CD4-positive, alpha-beta memory T cell (primary cell): ENCODE data around the gene MANF. TPM values are rescaled to one million over a fixed set of nuclear protein-coding genes. Genes with fewer than 3 reads are reported as not detected.
"Not testable (repeated sequence)": the region's sequence is repeated elsewhere in the genome, so short reads cannot be mapped to it uniquely, and the experiment has no call there.

Experiments
- CTCF ChIA-PET: fragments of 350-600 bp; sonication (Branson Sonifier 250); formaldehyde crosslinking; loops from one replicate; lab custom pipeline; 2021; ENCODE audit warnings: inconsistent platforms; ENCODE audit not compliant: partially characterized antibody; lab: Charles Lee
- POLR2A ChIA-PET: fragments of 350-600 bp; sonication (Branson Sonifier 250); formaldehyde crosslinking; loops from one replicate; lab custom pipeline; 2021; ENCODE audit not compliant: partially characterized antibody; lab: Charles Lee
- DNase-seq, 5 donors: peaks; one replicate each; pipeline versions ENCODE4 v3.0.0 to v3.0.0-alpha.2; 2020 to 2022; ENCODE audit warnings: mixed read lengths in 1 of 5
- H3K27ac ChIP-seq: one replicate; pipeline ENCODE4 v1.7.0; 2013; ENCODE audit warnings: low read depth, low read length
- H3K27me3 ChIP-seq: 2 replicates; pipeline ENCODE4 v1.7.0; 2013; ENCODE audit warnings: mild to moderate bottlenecking, low read length, moderate library complexity; ENCODE audit not compliant: insufficient read depth
- H3K36me3 ChIP-seq: 2 replicates; pipeline ENCODE4 v1.7.0; 2013; ENCODE audit warnings: mild to moderate bottlenecking, low read length, moderate library complexity; ENCODE audit not compliant: insufficient read depth
- H3K4me1 ChIP-seq: 2 replicates; pipeline ENCODE4 v1.7.0; 2013; ENCODE audit warnings: mild to moderate bottlenecking, low read length, moderate library complexity; ENCODE audit not compliant: insufficient read depth
- H3K4me3 ChIP-seq, 2 donors: one replicate each; pipeline ENCODE4 v1.7.0; 2013; ENCODE audit warnings: low read length in 2 of 2, mild to moderate bottlenecking in 1 of 2
- H3K9me3 ChIP-seq, 2 donors: one replicate each; pipeline ENCODE4 v1.7.0; 2013; ENCODE audit warnings: low read length in 2 of 2, control low read depth in 1 of 2; ENCODE audit not compliant: control insufficient read depth in 1 of 2
- H3K27ac Mint-ChIP-seq, 7 donors: one replicate each; pipeline ENCODE4 v1.8.0; 2020 to 2021; ENCODE audit warnings: mixed read lengths in 7 of 7, mild to moderate bottlenecking in 6 of 7, inconsistent platforms in 3 of 7, moderate library complexity in 3 of 7
- H3K27me3 Mint-ChIP-seq, 2 donors: one replicate each; pipeline ENCODE4 v1.8.0; 2020 to 2021; ENCODE audit warnings: mixed read lengths in 2 of 2
- H3K36me3 Mint-ChIP-seq, 2 donors: one replicate each; pipeline ENCODE4 v1.8.0; 2020 to 2021; ENCODE audit warnings: mixed read lengths in 2 of 2, inconsistent platforms in 1 of 2, mild to moderate bottlenecking in 1 of 2
- H3K4me1 Mint-ChIP-seq, 4 donors: one replicate each; pipeline ENCODE4 v1.8.0; 2020 to 2021; ENCODE audit warnings: mixed read lengths in 4 of 4, mild to moderate bottlenecking in 1 of 4
- H3K4me3 Mint-ChIP-seq, 8 donors: one replicate each; pipeline ENCODE4 v1.8.0; 2020 to 2021; ENCODE audit warnings: mixed read lengths in 8 of 8, mild to moderate bottlenecking in 7 of 8, moderate library complexity in 6 of 8, inconsistent platforms in 3 of 8
- H3K9me3 Mint-ChIP-seq, 8 donors: one replicate each; pipeline ENCODE4 v1.8.0; 2020 to 2021; ENCODE audit warnings: mixed read lengths in 8 of 8, mild to moderate bottlenecking in 5 of 8, inconsistent platforms in 3 of 8, moderate library complexity in 1 of 8
- intact Hi-C: fragments of 100-400 bp; cut with micrococcal nuclease; formaldehyde crosslinking; loops from one replicate; pipeline ENCODE4 v1.15.1; 2023
- polyA plus RNA-seq, 2 donors: library from polyadenylated mRNA; unstranded; fragments of 300-500 nt; fragmentation: Illumina TruSeq; gene quantifications; one replicate each; pipeline ENCODE4 v1.2.3, GENCODE V29; 2021
- total RNA-seq, 2 experiments: library from RNA; stranded (reverse); gene quantifications; one replicate each; pipeline ENCODE4 v1.2.3, GENCODE V29; 2021

The MANF gene
- total and polyA plus RNA-seq, 4 experiments from 2014 or later: 39.0 to 79.0 (median 69.4) TPM

DNA sequence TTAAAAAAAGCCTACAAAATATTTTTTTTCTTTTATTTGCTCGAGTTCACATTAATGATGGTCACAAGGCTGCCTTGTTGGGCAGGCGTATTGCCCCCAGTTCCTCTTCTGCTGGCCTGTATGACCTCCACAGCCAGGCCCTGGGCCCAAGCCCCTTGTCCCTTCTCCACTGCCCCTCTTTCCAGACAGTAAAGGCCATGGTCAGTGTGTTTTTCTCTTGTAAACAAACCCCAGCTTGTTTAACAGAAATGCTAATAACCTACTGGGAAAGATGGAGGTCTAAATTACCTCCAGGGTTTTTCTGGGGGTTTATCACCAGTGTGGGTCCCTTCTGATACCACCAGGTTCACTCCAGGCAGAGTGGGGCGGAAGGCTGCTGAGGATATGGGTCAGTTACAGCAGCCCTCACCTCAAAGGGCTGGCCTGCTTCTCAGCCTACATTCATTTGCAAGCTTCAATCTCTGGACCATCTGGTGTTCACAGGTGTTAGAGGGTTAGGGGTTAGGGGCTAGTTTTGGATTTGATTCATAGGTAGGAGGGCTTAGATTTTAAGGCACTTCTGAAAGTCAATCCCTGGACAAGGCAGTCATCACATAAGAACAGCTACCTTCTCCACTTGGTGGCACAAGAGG lies 2.0 kb upstream of the MANF start:
- Histone ChIP-seq H3K4me1 (peaks cover 31% of the 10 kb centered on the region), H3K27me3 (no peaks in the 10 kb centered on the region), H3K27ac (peak overlapping the region; percentile 92), H3K36me3 (peaks cover 4% of the 10 kb centered on the region), H3K4me3 (no peak overlapping the region), H3K9me3 (no peaks in the 10 kb centered on the region)
- H3K27ac Mint-ChIP-seq: peak overlapping the region; percentile 75 to 100 (median 87)
- CTCF ChIA-PET: interaction anchor here (0.8 to 1.0 kb wide), 3 partner anchors 119 to 411 kb away, joined by 3 read pairs; no protein-coding TSS in a partner anchor
- DNase-seq: no peak
- POLR2A ChIA-PET: interaction anchor here (0.8 to 3.3 kb wide), 2 partner anchors 117 to 813 kb away, joined by 3 to 34 read pairs; partner anchors contain the start of genes DCAF1 and HEMK1
- H3K9me3 Mint-ChIP-seq: no peaks in the 10 kb centered on the region
- peak overlapping the region in 7 of 8 donors; percentile 31 to 99 (median 99) for H3K4me3 Mint-ChIP-seq
- intact Hi-C loops: no loop called here
- peaks cover 5 to 29% of the 10 kb centered on the region in 2 donors for H3K36me3 Mint-ChIP-seq
- no peaks in the 10 kb centered on the region for H3K27me3 Mint-ChIP-seq
- peaks cover 22 to 51% (median 34%) of the 10 kb centered on the region in 4 donors for H3K4me1 Mint-ChIP-seq

DNA sequence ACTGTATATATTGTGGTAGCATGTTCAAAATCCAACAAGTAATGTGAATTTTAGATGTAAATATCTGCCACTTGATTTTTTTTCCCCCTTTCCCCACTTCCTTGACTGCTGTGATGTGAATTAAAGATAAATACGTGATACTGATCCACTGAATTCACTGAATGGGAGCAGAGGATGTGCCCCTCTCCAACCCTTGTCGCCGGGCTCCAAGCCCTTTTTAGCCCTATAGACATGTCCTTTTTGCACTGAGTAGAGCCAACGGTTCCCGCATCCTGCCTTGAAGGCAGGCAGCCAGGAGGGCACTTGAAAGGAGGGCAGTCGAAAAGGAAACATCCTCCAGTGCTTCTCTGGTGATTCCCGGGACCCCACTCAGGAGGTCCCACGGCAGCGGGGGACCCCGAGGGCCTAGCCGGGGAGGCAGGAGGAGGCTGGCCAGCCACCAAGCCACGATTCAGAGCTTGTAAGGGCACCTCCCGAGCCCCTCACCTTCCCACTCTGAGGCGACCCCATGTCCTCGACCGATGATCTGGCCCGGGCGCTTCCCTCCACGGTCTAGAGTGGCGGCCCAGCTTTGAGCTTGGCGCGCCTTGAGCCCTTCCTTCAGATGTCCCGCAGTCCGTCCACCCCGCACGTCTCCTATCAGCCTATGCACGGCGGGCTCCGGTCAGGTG lies 901 bp upstream of the MANF start:
- Mint-ChIP-seq H3K4me3 (peak overlapping the region; percentile 98 to 99 (median 99)), H3K4me1 (peaks cover 22 to 56% (median 38%) of the 10 kb centered on the region in 4 donors), H3K27me3 (no peaks in the 10 kb centered on the region), H3K27ac (peak overlapping the region; percentile 98 to 100 (median 99)), H3K9me3 (no peaks in the 10 kb centered on the region), H3K36me3 (peaks cover 9 to 37% of the 10 kb centered on the region in 2 donors)
- Histone ChIP-seq H3K4me1 (peaks cover 32% of the 10 kb centered on the region), H3K36me3 (peaks cover 4% of the 10 kb centered on the region), H3K9me3 (no peaks in the 10 kb centered on the region), H3K27ac (peak overlapping the region; percentile 92), H3K27me3 (no peaks in the 10 kb centered on the region), H3K4me3 (peak overlapping the region; percentile 55 to 93)
- ChIA-PET POLR2A (interaction anchor here (0.9 to 4.9 kb wide), 15 partner anchors 10 to 1043 kb away, joined by 3 to 34 read pairs (median 13); partner anchors contain the start of genes C3orf18, CISH, DCAF1 and HEMK1), CTCF (interaction anchor here (0.9 to 1.7 kb wide), 5 partner anchors 12 to 768 kb away, joined by 3 to 4 read pairs (median 3); partner anchors contain the start of gene MAPKAPK3)
- DNase-seq: peak in 1 of 5 donors; percentile 18
- intact Hi-C loops: loop anchor here (1.0 to 2.0 kb wide), 2 partner anchors 359 to 815 kb away; partner anchors contain the start of gene HEMK1

DNA sequence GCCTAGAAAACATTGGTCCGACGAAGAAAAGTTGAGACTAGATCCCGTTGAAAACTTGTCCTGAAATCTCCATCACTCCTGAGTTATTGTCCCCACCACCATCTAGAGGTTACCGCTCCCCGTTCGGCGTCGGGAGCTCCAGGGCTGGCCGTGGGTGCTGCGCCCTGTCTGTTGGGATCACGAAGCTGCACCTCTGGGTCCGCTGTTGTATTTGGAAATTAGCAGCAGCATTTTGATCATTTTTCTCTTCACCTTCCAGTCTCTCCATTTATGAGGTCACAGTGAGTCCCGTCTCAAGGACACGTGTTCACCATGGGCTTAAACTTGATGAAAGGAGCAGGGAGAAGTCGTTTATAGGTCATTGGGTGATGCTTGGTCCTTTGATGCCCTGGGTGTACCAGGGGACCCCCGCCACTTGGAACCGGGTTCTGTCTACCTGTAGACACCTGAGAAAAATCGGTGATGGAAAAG lies 565 bp downstream of the MANF start:
- Histone ChIP-seq H3K27me3 (no peaks in the 10 kb centered on the region), H3K36me3 (peaks cover 4% of the 10 kb centered on the region), H3K9me3 (no peaks in the 10 kb centered on the region), H3K4me1 (peaks cover 46% of the 10 kb centered on the region), H3K27ac (peak overlapping the region; percentile 92), H3K4me3 (peak overlapping the region; percentile 61 to 93)
- intact Hi-C loops: loop anchor here (1.0 to 5.0 kb wide), 5 partner anchors 115 to 769 kb away; partner anchors contain the start of genes DCAF1 and TEX264
- CTCF ChIA-PET: interaction anchor here (1.0 to 1.7 kb wide), 7 partner anchors 9 to 769 kb away, joined by 3 to 5 read pairs (median 4); no protein-coding TSS in a partner anchor
- Mint-ChIP-seq H3K27me3 (no peaks in the 10 kb centered on the region), H3K27ac (peak overlapping the region; percentile 93 to 100 (median 98)), H3K36me3 (peaks cover 12 to 43% of the 10 kb centered on the region in 2 donors), H3K4me3 (peak overlapping the region; percentile 95 to 99 (median 98)), H3K9me3 (no peaks in the 10 kb centered on the region), H3K4me1 (peaks cover 28 to 68% (median 47%) of the 10 kb centered on the region in 4 donors)
- peak in 2 of 5 donors; percentile 21 to 29 for DNase-seq
- POLR2A ChIA-PET: interaction anchor here (0.7 to 4.9 kb wide), 20 partner anchors 9 to 1045 kb away, joined by 3 to 34 read pairs (median 6); partner anchors contain the start of genes C3orf18, CISH, DCAF1 and HEMK1

DNA sequence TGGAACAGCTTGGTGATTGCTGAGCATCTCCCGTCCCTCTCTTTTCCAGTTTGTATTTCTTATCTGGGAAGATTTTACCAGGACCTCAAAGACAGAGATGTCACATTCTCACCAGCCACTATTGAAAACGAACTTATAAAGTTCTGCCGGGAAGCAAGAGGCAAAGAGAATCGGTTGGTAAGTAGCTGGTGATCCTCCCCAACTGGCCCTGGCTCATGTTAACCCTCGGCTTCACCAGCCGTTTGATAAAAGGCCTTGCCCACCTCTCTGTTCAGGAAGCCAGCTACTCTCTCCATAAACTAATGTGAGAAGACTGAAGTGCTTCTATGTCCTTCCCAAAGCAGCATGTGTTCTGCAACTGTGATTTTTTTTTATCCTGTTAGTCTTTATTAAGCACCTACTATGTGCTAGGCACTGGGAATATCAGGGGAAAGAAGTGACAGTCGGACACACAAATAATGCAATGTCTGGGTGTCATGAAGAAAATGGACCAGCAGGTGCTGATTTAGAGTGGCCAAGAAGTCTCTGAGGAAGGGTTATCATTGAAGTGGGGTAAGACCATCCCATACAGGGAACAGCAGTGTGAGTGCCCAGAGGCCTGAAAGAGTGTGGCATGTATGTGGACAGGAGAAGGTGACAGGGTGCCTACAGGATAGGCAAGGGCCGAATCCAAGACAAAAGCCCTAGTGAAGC lies 1.2 kb downstream of the MANF start:
- peaks cover 4% of the 10 kb centered on the region for H3K36me3 ChIP-seq
- ChIA-PET POLR2A (interaction anchor here (0.7 to 4.9 kb wide), 14 partner anchors 8 to 1045 kb away, joined by 3 to 34 read pairs (median 14); partner anchors contain the start of genes C3orf18, DCAF1, HEMK1 and MAPKAPK3), CTCF (interaction anchor here (1.1 to 1.7 kb wide), 6 partner anchors 8 to 770 kb away, joined by 3 to 4 read pairs (median 4); no protein-coding TSS in a partner anchor)
- peak overlapping the region; percentile 95 to 99 (median 98) for H3K4me3 Mint-ChIP-seq
- peak overlapping the region; percentile 92 for H3K27ac ChIP-seq
- H3K4me1 ChIP-seq: peaks cover 49% of the 10 kb centered on the region
- H3K36me3 Mint-ChIP-seq: peaks cover 12 to 46% of the 10 kb centered on the region in 2 donors
- intact Hi-C loops: loop anchor here (5.0 kb wide), 1 partner anchor 414 kb away; no protein-coding TSS in a partner anchor
- H3K27me3 Mint-ChIP-seq: no peaks in the 10 kb centered on the region
- peak overlapping the region; percentile 93 to 100 (median 98) for H3K27ac Mint-ChIP-seq
- no peaks in the 10 kb centered on the region for H3K27me3 ChIP-seq
- H3K4me1 Mint-ChIP-seq: peaks cover 28 to 73% (median 49%) of the 10 kb centered on the region in 4 donors
- no peak for DNase-seq
- no peaks in the 10 kb centered on the region for H3K9me3 Mint-ChIP-seq
- H3K9me3 ChIP-seq: no peaks in the 10 kb centered on the region
- peak overlapping the region; percentile 61 to 93 for H3K4me3 ChIP-seq

DNA sequence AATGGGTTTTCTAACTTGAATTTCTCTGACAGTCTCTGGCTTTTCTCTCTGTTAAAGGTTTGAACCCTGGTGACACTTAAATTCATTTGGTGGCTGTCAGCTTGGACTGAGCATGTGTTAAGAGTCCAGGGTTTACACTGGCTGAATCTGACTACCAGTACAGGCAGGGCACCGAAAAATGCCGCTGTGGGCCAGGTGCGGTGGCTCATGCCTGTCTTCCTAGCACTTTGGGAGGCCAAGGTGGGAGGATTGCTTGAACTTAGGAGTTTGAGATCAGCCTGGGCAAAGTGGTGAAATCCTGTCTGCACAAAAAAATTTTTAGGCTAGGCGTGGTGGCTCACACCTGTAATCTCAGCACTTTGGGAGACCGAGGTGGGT lies 1.8 kb downstream of the MANF start:
- peak overlapping the region in 6 of 7 donors; percentile 93 to 100 (median 98) for H3K27ac Mint-ChIP-seq
- CTCF ChIA-PET: interaction anchor here (1.7 to 5.0 kb wide), 3 partner anchors 47 to 412 kb away, joined by 4 to 52 read pairs (median 46); partner anchors contain the start of gene DCAF1
- H3K27me3 Mint-ChIP-seq: no peaks in the 10 kb centered on the region
- Histone ChIP-seq H3K27ac (no peak overlapping the region), H3K4me3 (no peak overlapping the region), H3K36me3 (peaks cover 4% of the 10 kb centered on the region), H3K4me1 (peaks cover 49% of the 10 kb centered on the region), H3K27me3 (no peaks in the 10 kb centered on the region), H3K9me3 (no peaks in the 10 kb centered on the region)
- H3K4me1 Mint-ChIP-seq: peaks cover 28 to 73% (median 49%) of the 10 kb centered on the region in 4 donors
- H3K9me3 Mint-ChIP-seq: no peaks in the 10 kb centered on the region
- no peak for DNase-seq
- intact Hi-C loops: loop anchor here (5.0 kb wide), 1 partner anchor 415 kb away; no protein-coding TSS in a partner anchor
- peaks cover 12 to 48% of the 10 kb centered on the region in 2 donors for H3K36me3 Mint-ChIP-seq
- peak overlapping the region in 7 of 8 donors; percentile 52 to 99 (median 97) for H3K4me3 Mint-ChIP-seq
- POLR2A ChIA-PET: interaction anchor here (1.3 to 4.9 kb wide), 4 partner anchors 283 to 819 kb away, joined by 3 to 34 read pairs (median 24); partner anchors contain the start of genes C3orf18, HEMK1, MAPKAPK3 and TEX264

DNA sequence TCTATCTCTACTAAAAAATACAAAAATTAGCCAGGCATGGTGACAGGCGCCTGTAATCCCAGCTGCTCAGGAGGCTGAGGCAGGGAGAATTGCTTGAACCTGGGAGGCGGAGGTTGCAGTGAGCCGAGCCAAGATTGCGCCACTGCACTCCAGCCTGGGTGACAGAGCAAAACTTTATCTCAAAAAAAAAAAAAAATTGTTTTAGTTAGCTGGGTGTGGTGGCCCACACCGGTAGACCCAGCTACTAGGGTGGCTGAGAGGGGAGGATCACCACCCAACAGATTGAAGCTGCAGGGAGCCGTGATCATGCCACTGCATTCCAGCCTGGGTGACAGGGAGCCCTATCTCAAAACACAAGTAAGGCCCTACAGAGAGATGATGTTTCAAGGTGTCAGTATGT lies 2.2 kb downstream of the MANF start:
- H3K36me3 Mint-ChIP-seq: peaks cover 12 to 48% of the 10 kb centered on the region in 2 donors
- not testable (repeated sequence) for H3K27me3 ChIP-seq, H3K27me3 Mint-ChIP-seq, H3K36me3 ChIP-seq, H3K4me3 ChIP-seq, H3K9me3 Mint-ChIP-seq, H3K27ac ChIP-seq, DNase-seq, H3K9me3 ChIP-seq
- ChIA-PET CTCF (interaction anchor here (0.8 to 5.0 kb wide), 8 partner anchors 20 to 771 kb away, joined by 3 to 52 read pairs (median 4); partner anchors contain the start of gene DCAF1), POLR2A (interaction anchor here (1.2 to 4.9 kb wide), 4 partner anchors 10 to 770 kb away, joined by 3 to 31 read pairs (median 10); partner anchors contain the start of genes MAPKAPK3 and TEX264)
- peak overlapping the region in 3 of 7 donors; percentile 46 to 93 (median 91) for H3K27ac Mint-ChIP-seq
- H3K4me3 Mint-ChIP-seq: peak overlapping the region in 2 of 8 donors; percentile 96 to 99
- intact Hi-C loops: loop anchor here (5.0 kb wide), 1 partner anchor 415 kb away; no protein-coding TSS in a partner anchor
- H3K4me1 ChIP-seq: peaks cover 52% of the 10 kb centered on the region
- peaks cover 28 to 73% (median 49%) of the 10 kb centered on the region in 4 donors for H3K4me1 Mint-ChIP-seq
